GM21825 (cell line): ENCODE data around the gene LNPEP.
"Not testable (repeated sequence)": the region's sequence is repeated elsewhere in the genome, so short reads cannot be mapped to it uniquely, and the experiment has no call there.

Experiments
- ATAC-seq: cut with Tn5 transposase; IDR thresholded peaks from one replicate; pipeline ENCODE4 v1.9.1; 2021; ENCODE audit warnings: mild to moderate bottlenecking, moderate library complexity; ENCODE audit not compliant: unreplicated experiment

Gene LNPEP

DNA sequence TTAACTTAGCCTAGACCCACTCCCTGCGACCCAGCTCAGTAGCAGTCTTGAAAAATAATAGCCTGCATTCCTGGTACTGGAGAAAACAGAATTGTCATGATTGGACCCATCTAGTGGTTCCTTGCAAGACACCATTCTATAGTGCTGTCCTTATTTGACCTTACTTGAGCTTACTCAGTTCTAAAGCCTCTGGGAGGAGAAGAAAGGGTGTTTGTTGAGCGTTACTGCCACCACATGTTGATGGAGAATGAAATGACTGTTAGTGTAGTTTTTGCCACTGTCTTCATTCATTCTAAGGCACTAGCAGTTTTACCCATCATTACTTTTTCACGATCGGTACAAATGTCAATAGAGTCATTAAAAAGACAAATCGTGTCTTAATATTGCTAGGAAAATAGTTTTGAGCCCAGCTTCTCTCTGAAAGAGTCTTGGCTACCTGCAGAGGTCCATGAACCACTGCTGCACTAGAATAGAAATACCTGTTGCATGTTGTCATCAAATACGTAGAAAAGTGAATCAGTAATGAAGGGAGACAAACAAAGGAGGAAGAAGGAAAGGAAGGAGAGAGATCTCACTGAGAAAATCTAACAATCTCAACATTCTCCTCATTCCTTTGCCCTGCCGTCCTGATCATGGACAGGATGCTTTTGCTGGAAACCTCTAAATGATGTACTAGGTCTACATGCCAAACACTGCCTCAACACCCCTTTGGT is 110.5 kb downstream of the LNPEP start:
- no peak for ATAC-seq

GRCh38 chr5:97047076-97047475 is 111.2 kb downstream of the LNPEP start:
- ATAC-seq, result no peak

GRCh38 chr5:97049175-97049574 is 113.3 kb downstream of the LNPEP start:
- ATAC-seq, result no peak

DNA sequence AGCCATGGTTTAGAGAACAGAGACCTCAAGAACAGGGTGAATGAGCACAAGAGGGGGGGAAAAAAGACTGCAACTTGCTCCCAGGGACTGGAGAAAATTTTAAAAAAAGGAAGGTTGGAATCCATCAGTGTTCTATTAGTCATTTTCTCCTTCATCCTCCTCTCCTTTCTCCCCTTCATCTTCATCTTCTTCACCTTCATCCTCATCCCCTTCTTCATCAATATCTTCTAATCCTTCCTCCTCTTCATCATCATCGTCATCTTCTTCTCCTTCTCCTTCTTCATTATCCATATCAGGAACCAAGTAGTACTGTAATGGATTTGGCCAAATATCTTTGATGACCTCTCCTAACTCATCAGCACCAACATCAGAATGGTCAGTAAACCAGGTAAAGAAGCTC is 120.4 kb downstream of the LNPEP start:
- no peak for ATAC-seq

GRCh38 chr5:97062046-97062445 is 126.2 kb downstream of the LNPEP start:
- no peak for ATAC-seq

DNA sequence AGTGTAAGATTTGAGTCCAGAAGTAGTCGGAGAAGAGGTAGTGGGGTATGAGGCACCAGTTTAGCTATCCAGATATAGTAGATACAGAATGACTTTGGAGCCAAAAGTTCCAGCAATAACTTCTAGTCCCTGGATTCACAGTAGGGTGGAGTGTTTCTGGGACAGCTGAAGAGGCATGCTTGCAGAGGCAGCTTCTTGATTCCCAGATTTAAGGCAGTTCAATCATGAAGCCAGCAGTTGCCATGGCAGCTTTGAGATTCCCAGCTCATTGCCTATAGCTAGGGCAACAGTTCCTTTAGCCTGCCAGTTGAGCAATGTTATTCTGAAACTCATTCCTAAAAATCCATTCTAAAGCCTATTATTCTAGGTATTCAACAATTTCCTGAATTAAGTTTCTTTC is 127.4 kb downstream of the LNPEP start:
- no peak for ATAC-seq

- ATAC-seq, result no peak
Measured at GRCh38 chr5:97065475-97065874, 129.6 kb downstream of the LNPEP start.

- no peak for ATAC-seq
Measured at GRCh38 chr5:97067296-97067850, 131.5 kb downstream of the LNPEP start.

- ATAC-seq, result no peak
Measured at GRCh38 chr5:97070234-97070633, 134.4 kb downstream of the LNPEP start.

DNA sequence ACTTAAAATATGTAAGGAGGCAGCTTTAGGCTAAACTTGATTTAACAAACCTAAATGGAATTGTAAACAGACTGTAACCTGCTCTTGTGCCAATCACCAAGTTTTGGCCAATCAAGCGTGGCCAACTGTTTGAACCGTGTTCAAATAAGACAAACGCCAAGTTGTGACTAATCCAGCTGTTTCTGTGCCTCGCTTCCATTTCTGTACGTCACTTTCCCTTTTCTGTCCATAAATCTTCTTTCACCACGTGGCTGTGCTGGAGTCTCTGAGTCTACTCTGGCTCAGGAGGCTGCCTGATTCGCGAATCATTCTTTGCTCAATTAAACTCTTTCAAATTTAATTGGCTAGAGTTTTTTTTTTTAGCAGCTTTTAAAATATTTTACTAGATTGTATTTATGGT is 135.2 kb downstream of the LNPEP start:
- ATAC-seq, result no peak

DNA sequence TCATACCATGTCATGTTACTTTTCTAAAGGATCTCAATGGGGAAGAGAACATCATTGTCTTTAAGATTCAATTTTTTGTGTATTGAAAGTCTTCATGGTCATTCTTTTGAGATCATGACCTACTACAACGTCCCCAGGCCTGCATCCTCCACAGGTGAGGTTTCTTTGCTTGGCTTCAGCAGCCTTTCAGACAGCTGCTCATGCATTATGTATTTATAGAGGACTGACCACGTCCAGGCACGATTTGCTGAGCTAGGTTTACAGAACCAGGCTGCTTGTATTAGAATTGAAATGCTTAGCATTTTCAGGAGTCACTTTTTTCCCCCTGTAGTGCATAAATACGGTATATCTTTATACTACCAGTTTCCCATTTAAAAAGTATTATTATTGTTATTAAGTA is 136.1 kb downstream of the LNPEP start:
- no peak for ATAC-seq

DNA sequence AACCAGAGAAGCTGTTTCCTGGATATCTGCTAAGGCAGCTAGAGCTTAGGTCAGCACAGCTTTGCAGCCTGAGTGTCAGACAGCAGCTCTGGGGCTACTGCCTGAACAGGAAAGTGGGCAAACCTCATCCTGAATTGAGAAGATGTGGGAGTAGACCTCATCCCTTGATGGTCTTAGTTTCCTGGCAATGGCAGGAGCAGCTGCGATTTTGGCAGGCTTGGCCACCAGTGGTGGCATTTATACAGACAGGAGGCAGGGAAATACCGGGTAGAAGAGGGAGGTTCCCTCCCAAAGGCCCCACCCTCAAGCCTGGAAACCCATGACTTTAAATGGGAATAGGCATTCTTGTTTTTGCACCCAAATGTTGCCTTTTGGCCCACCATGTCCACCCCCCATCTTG is 136.8 kb downstream of the LNPEP start:
- ATAC-seq, result no peak

DNA sequence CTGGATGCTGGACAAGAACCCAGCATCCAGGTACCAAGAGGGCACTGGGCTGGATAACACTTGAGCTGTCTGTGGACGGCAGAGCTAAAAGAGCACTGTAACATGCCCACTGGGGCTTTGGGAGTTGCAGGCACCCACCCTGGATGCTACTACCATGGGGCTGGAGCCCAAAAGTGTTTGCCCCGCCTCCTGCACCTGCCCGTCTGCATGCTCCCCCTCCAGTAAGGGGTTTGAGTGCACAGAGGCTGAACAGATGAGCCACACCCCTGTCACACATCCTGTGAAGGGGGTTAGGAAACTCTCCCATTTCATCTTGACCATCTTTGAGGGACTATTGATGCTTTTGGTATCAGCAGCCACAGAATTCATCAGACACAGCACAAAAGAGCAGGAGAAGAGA is 137.5 kb downstream of the LNPEP start:
- no peak for ATAC-seq

DNA sequence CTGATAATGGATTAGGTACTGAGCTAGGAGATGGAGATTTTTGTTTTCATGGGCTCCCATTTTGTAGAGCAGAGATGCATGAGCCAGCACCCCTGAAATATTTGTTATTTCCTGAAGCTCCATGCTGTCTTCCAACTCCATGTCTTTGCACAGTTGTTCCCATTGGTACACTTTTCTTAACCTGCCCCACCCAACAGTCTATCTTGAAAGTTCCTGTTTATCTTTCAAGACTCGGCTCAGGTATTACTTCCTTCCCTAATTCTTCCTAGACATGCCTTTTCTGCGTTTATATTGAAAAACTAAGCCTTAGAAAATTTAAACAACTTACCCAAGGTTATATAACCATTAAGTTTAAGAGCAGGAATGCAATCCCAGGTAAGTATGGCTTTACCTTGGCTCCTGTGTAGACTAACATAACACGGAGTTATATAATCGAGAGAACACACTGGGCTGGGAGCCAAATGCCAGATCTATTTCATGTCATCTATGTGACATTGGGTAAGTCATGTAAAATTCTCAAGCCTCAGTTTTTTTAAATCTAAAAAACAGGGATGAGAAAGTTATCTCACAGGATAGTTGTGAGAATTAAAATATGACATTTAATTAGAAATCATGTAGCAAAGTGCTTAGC is 139.1 kb downstream of the LNPEP start:
- no peak for ATAC-seq

DNA sequence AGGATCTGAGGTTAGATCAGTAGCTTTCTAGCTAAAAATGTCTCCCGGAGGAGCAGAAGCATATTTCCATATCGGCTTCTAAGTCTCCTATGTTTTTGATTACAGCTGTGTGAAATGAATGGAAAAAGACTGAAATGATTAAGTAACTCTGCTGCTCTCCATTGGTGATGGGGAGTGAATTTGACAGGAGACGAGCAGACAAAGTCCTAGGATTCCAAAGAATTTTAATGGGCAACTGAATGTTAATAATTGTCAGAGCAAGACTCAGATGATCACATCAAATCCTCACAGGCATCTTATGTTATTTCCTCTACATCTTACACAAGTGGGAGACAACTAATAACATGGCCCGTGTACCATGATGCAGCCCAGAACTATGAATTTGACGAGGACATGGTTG is 139.8 kb downstream of the LNPEP start:
- no peak for ATAC-seq

DNA sequence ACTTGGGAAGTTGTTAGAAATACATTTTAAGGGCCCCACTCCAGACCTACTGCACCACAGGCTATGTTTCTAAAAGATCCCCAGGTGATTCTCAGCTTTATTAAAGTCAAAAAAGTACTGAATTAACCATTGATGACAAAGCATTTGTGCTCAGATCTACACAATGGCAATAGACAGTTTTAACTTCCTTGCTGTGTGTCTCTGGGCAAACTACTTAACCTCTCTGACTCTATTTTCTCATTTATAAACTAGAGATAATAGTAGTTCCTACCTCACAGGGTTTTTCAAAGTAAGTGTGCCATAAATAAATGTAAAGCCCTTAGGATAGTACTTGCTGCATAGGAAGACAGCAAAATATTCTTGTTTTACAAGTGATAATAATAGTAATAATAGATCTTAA is 140.2 kb downstream of the LNPEP start:
- ATAC-seq, result no peak

- no peak for ATAC-seq
Measured at GRCh38 chr5:97077246-97077645, 141.4 kb downstream of the LNPEP start.

GRCh38 chr5:97078958-97079743 is 143.3 kb downstream of the LNPEP start:
- ATAC-seq, result no peak

DNA sequence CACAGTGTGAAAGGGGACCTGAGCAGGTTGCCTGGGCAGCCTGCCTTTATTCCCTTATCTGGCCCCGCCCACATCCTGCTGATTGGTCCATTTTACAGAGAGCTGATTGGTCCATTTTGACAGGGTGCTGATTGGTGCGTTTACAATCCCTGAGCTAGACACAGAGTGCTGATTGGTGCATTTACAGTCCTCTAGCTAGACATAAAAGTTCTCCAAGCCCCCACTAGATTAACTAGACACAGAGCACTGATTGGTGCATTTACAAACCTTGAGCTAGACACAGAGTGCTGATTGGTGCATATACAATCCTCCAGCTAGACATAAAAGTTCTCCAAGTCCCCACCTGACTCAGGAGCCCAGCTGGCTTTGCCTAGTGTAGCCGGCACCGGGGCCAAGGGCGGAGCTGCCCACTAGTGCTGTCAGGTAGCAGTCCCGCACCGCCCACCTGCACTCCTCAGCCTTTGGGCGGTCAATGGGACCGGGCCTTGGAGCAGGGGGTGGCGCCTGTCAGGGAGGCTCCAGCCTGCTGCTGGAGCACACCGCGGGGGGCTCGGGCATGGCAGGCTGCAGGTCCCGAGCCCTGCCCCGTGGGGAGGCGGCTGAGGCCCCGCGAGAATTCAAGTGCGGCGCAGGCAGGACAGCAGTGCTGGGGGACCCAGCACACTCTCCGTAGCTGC is 149.0 kb downstream of the LNPEP start:
- not testable (repeated sequence) for ATAC-seq

DNA sequence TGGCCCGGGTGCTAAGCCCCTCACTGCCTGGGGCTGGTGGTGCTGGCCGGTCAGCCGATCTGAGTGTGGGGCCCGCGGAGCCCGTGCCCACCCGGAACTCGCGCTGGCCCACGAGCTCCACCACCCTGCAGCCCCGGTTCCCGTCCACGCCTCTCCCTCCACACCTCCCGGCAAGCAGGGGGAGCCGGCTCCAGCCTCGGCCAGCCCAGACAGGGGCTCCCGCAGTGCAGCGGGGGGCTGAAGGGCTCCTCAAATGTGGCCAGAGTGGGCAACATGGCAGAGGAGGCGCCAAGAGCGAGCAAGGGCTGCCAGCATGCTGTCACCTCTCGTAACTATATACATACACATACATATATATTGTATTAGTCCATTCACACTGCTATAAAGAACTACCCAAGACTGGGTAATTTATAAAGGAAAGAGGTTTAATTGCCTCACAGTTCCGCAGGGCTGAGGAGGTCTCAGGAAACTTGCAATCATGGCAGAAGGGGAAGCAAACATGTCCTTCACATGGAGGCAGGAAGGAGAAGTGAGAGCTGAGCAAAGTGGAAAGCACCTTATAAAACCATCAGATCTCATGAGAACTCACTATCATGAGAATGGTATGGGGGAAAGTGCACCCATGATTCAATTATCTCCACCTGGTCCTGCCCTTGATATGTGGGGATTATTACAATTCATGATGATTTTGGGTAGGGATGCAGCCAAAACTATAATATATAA is 149.7 kb downstream of the LNPEP start:
- ATAC-seq, result no peak
